ENCODE results near the gene CYP11A1. TPM values are rescaled to one million over a fixed set of nuclear protein-coding genes. Genes with fewer than 3 reads are reported as not detected.
"Not testable (repeated sequence)": the region's sequence is repeated elsewhere in the genome, so short reads cannot be mapped to it uniquely, and the experiment has no call there.

CYP11A1 gene
- total and polyA plus RNA-seq, 2 donors (not counting 1 experiment from before 2014, with no cell fraction given): not detected

- Mint-ChIP-seq H3K27ac (peak overlapping the region; percentile 69), H3K27me3 (no peaks in the 10 kb centered on the region), H3K9me3 (ENCODE audit: insufficient read depth) (no peaks in the 10 kb centered on the region), H3K4me1 (peaks cover 86% of the 10 kb centered on the region), H3K4me3 (peak overlapping the region; percentile 21)
- ATAC-seq (ENCODE audit: low read depth) (no peak), DNase-seq (peak; percentile 64)
- no peak overlapping the region for H3K9ac ChIP-seq (ENCODE audit: low read length)
- no peaks in the 10 kb centered on the region for H3K36me3 ChIP-seq (replicated peaks in 1 of 2; ENCODE audit: control extremely low read depth in 1 of 2, control insufficient read depth in 1 of 2, extremely low read depth in 1 of 2, insufficient read depth in 2 of 2, low read length in 1 of 2)
- ChIA-PET POLR2A (interaction anchor here (1.5 kb wide), 1 partner anchor 41 kb away, joined by 6 read pairs; no protein-coding TSS in a partner anchor), CTCF (interaction anchor here (0.7 to 23.1 kb wide), 2 partner anchors 8 to 47 kb away, joined by 3 to 855 read pairs; partner anchors contain the start of gene SEMA7A)
- TF ChIP-seq CTCF (IDR thresholded peaks at IDR 0.05) (no peak), EZH2 (IDR thresholded peaks at IDR 0.05; ENCODE audit: borderline replicate concordance, insufficient read depth, low read depth, low read length, poor library complexity, severe bottlenecking) (no peak)
- H3K27ac ChIP-seq (ENCODE audit: low read length in 2 of 2): no peak overlapping the region
- no peak overlapping the region for H3K4me3 ChIP-seq (ENCODE audit: control extremely low read depth in 1 of 5, extremely low read depth in 1 of 5, insufficient read depth in 1 of 5, low read depth in 2 of 5, low read length in 4 of 5)
- no peak overlapping the region for H2AFZ ChIP-seq (ENCODE audit: insufficient read depth, low read depth, low read length, poor library complexity, severe bottlenecking)
- 45% methylated on average over 11 of the region's 12 CpGs for WGBS (ENCODE audit: insufficient coverage)
- H3K4me1 ChIP-seq (ENCODE audit: control insufficient read depth in 2 of 2, insufficient read depth in 2 of 2, low read length in 2 of 2): peaks cover 72 to 94% of the 10 kb centered on the region in 2 donors
- intact Hi-C loops (cut with micrococcal nuclease): no loop called here
- no peaks in the 10 kb centered on the region for H3K9me3 ChIP-seq (ENCODE audit: control extremely low read depth in 1 of 3, control insufficient read depth in 2 of 3, insufficient read depth in 1 of 3, low read length in 2 of 3)
- H4K20me1 ChIP-seq (ENCODE audit: control insufficient read depth, insufficient read depth, low read length, poor library complexity, severe bottlenecking): no peaks in the 10 kb centered on the region
- H3K27me3 ChIP-seq (replicated peaks in 1 of 4; ENCODE audit: control extremely low read depth in 1 of 4, control insufficient read depth in 3 of 4, insufficient read depth in 4 of 4, low read length in 3 of 4): no peaks in the 10 kb centered on the region
- H3K79me2 ChIP-seq (ENCODE audit: control insufficient read depth, insufficient read depth, low read length): peaks cover 8% of the 10 kb centered on the region
- peak overlapping the region; percentile 45 for H3K4me2 ChIP-seq (replicated peaks; ENCODE audit: low read depth, low read length, poor library complexity, severe bottlenecking)
These were observed 23.3 kb upstream of the CYP11A1 start for GRCh38 chr15:74390647-74391288.

GRCh38 chr15:74390049-74390646 is 22.7 kb upstream of the CYP11A1 start:
- H3K9ac ChIP-seq (ENCODE audit: low read length); H4K20me1 ChIP-seq (ENCODE audit: control insufficient read depth, insufficient read depth, low read length, poor library complexity, severe bottlenecking); H3K36me3 ChIP-seq (replicated peaks in 1 of 2; ENCODE audit: control extremely low read depth in 1 of 2, control insufficient read depth in 1 of 2, extremely low read depth in 1 of 2, insufficient read depth in 2 of 2, low read length in 1 of 2); intact Hi-C loops (cut with micrococcal nuclease); H3K79me2 ChIP-seq (ENCODE audit: control insufficient read depth, insufficient read depth, low read length); H3K27ac ChIP-seq (ENCODE audit: low read length in 2 of 2); H2AFZ ChIP-seq (ENCODE audit: insufficient read depth, low read depth, low read length, poor library complexity, severe bottlenecking); DNase-seq; H3K4me3 ChIP-seq (ENCODE audit: control extremely low read depth in 1 of 5, extremely low read depth in 1 of 5, insufficient read depth in 1 of 5, low read depth in 2 of 5, low read length in 4 of 5); H3K9me3 ChIP-seq (ENCODE audit: control extremely low read depth in 1 of 3, control insufficient read depth in 2 of 3, insufficient read depth in 1 of 3, low read length in 2 of 3); H3K27me3 Mint-ChIP-seq; H3K9me3 Mint-ChIP-seq (ENCODE audit: insufficient read depth); H3K27me3 ChIP-seq (replicated peaks in 1 of 4; ENCODE audit: control extremely low read depth in 1 of 4, control insufficient read depth in 3 of 4, insufficient read depth in 4 of 4, low read length in 3 of 4); ATAC-seq (ENCODE audit: low read depth): not testable (repeated sequence)
- WGBS (ENCODE audit: insufficient coverage): 96% methylated on average over 7 of the region's 11 CpGs
- Mint-ChIP-seq H3K27ac (peak overlapping the region; percentile 69), H3K4me1 (peaks cover 86% of the 10 kb centered on the region), H3K4me3 (peak overlapping the region; percentile 21)
- POLR2A ChIA-PET: interaction anchor here (0.6 to 1.5 kb wide), 2 partner anchors 20 to 41 kb away, joined by 6 read pairs; no protein-coding TSS in a partner anchor
- peaks cover 72 to 94% of the 10 kb centered on the region in 2 donors for H3K4me1 ChIP-seq (ENCODE audit: control insufficient read depth in 2 of 2, insufficient read depth in 2 of 2, low read length in 2 of 2)
- H3K4me2 ChIP-seq (replicated peaks; ENCODE audit: low read depth, low read length, poor library complexity, severe bottlenecking): peak overlapping the region; percentile 45
- CTCF ChIA-PET: interaction anchor here (23.1 kb wide), 1 partner anchor 48 kb away, joined by 855 read pairs; the partner anchor contains the start of gene SEMA7A

Measured in B cell (primary cell).